Hindlimb muscle (tissue), 1 donor: Measurements from ENCODE around the gene ADAMTSL4. TPM values are rescaled to one million over a fixed set of nuclear protein-coding genes. Genes with fewer than 3 reads are reported as not detected.
"Not testable (repeated sequence)": the region's sequence is repeated elsewhere in the genome, so short reads cannot be mapped to it uniquely, and the experiment has no call there.

Experiments
- DNase-seq: peaks from one replicate; pipeline ENCODE4 v3.0.0-alpha.2; 2013
- polyA plus RNA-seq: library from polyadenylated mRNA; unstranded; fragments of 120-200 nt; gene quantifications from one replicate; pipeline ENCODE4 v1.2.1, GENCODE V29; 2013; ENCODE audit not compliant: insufficient read length

ADAMTSL4 gene
- polyA plus RNA-seq, 1 donor = 65.4 TPM

DNA sequence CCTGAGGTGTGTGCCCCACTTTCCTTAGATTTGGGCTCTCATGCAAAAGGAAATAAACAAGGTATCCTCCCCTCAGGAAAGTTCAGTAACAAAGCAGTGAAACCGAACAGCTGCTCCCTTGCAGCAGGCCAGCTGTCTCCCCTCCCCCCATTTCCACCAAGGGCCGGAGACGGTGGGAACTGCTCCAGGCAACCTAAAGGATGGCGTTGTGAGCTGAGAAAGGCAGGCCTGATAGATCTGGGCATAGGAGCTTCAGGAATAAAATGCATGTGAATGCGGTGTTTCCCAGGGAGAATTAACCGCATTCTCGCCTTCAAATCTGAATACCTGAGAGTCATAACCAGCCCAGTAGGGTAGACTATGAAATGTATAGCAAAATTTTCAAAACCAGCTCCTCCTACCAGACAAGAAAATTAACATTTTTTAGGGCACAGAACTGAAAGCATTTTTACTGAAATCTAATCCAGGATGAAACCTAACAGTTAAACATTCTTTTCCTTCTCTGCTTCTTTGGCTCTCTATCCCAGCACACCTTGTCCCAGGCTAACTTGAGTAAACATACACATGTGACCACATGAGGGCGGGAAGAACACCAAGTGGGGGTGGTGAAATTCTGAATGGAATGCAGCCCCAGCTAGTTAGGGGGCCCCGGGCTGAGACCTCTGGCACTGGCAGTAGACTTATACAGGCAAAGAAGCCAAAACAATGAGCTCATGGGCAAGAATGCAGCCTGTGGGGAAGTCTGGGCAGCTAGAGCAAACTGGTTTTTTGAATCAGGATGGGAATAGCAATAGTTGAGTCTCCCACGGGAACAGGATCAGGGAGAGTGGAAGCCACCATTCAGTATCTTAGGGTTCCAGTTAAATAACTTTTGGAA lies 18.7 kb downstream of the ADAMTSL4 start:
- DNase-seq = peak; percentile 86

GRCh38 chr1:150568594-150568966 lies 19.4 kb downstream of the ADAMTSL4 start:
- no peak for DNase-seq

GRCh38 chr1:150572918-150573647 lies 23.9 kb downstream of the ADAMTSL4 start:
- no peak for DNase-seq

DNA sequence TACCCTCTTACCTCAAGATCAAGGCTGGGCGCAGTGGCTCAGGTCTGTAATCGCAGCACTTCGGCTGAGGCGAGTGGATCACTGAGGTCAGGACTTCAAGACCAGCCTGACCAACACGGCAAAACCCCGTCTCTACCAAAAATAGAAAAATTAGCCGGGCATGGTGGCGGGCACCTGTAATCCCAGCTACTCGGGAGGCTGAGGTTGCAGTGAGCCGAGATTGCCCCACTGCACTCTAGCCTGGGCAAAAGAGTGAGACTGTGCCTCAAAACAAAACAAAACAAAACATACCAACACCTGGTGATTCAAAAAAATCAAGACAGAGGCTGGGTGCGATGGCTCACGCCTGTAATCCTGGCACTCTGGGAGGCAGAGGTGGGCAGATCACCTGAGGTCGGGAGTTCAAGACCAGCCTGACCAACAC lies 24.5 kb downstream of the ADAMTSL4 start:
- not testable (repeated sequence) for DNase-seq

DNA sequence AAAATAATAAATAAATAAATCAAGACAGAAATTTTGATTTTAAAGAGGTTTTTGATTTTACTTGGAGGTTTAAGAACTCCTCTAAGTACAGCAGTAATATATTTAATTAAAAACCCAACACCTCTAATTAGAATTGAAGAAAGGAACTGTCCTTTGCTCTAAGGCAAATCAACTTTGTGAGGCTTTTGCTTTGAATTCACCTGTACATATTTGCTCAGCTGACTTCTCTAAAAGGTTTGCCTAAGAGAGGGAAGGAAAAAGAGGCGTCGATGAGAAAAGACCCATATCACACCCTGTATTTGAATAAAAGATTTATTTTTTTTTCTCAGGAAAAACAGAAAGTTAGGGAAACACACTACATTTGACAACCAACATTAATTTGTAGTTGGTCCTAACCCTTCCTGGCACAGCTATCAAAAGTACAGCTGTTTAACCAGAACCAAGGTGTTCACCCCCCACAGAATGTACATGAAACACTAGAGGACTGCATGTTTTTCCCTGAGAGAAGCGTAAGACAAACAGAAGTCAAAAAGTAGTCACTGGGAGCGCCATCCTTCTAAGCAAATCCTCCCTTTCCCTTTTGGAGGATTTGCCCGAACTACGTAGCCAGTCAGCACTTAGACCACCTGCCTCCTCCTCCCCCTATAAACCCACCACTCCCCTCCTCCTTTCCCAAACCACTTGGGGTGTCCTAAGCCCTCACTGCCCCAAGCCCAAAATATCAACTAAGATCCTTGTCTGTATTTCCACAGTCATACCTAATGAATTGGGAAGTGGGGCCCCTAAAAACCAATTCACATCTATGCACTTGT lies 25.3 kb downstream of the ADAMTSL4 start:
- no peak for DNase-seq

DNA sequence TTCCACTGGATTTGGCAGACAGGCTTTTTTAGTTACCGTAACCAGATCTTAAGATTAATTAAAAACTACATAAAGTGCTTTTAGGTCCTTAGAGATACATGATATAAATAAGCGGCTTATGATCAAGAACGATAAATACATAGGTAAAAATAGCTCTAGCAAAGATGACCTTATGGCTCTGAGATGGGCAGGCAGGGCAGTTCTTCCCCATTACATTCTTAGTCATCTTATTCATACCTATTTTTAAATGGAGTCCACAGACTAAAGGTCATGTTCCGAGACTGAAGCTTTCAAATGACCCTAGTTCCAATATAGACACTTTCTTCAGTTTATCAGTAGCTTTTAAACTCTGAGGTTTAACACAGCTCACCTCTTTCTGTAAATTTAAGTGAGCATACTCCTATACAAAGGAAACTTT lies 25.9 kb downstream of the ADAMTSL4 start:
- no peak for DNase-seq

DNA sequence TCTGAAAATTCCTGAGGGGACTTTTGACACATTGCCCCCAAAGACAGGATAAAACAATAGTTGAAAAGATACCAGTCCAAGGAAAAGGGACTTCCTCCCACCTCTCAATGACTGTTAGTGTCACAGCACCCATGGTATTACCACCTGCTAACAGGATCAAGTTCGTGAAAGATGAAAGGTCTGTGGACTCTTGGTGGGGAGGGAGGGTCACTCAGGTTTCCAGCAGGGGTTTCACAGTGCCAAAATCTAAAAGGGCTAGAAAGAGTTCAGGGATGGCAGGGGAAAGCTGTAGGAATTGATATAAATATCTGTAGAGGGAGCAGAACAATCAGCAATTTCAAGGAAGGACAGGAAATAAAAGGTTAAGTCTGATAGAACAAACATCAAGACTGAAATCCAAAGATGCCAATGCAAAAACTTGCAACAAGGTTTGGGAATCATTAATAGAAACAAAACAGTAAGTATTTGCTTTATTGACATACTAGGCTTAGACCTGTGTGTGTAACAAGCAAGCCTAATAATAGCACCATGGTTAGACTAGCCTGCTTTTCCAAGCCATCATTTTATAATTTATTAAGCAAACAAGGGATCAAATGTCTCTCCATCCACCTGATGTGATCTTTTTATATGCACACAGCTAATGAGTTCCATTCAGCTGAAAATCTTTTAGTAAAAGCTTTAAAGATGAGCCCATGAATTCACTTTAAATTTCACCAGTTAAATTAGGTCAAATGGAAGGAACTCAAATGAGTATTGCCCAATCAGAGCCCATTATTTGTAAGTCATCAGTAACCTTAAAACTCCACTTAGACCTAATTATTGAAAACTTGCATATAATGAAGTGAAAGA lies 26.5 kb downstream of the ADAMTSL4 start:
- no peak for DNase-seq

GRCh38 chr1:150576367-150576711 lies 27.1 kb downstream of the ADAMTSL4 start:
- no peak for DNase-seq

DNA sequence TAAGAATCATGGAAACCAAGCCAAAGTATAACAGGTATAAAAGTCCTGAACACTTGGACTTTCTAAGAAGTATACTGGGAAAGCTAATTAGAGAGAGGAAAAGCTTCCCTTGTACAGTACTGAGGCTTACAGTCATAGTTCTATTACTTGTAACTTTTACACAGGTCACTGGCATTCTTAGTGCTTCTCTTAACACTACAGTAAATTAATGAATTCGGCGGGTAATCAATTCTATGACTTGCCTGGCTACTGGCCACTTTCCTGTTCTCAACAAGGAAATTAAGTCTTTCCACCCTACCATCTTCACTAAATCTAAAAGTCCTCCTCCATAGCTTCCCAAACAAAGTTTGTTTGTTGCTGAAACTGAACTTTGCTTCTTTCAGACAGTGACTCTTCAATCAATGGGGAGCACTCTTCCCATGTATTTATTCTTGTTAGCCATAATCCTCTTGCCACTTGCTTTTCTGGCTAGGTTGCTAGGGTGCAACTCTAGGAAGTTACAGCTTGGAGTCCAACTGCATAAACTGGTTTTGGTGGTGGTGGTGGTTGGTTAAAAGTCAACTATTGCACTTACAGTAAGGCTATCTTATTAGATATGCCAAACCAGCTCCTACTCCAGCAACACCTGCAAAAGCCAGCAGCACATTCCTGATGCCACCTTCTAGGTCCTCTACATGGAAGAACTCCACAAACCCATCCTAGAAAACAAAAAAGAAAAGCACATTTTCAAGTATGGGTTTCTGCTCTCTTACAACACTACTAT lies 27.8 kb downstream of the ADAMTSL4 start:
- no peak for DNase-seq

DNA sequence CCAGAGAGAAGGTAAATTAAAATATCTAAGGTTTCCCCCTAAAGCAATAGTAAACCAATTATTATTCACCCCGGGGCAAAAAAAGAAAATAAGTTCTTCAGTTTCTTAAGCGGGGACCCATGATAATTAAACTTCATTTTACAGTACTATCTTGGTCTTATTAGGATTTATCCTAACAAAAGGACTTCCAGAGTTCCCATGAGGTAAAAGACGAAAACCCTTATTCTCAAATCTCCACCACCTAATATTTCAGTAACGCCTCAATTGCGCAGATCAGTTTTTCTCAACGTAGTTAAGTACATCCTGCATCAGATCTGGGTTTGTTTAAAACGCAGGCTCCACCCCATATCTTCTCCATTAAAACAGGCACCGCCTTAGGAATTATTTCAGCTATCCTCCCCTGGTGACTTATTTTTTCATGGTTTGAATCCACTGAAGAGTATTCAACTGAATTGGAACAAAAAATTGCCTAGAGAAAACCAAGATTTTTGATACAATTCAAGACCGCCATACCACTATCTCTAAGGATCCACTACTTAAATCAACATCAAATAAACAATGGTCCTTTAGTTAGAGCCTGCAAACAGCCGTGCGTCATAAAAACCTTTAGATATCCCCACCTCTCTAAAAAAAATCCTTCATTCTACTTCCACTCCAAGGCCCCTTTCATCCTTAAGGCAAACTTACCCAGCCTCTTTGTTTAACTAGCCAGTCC lies 28.5 kb downstream of the ADAMTSL4 start:
- no peak for DNase-seq

- peak; percentile 89 for DNase-seq
Observed at GRCh38 chr1:150578272-150579109, 29.3 kb downstream of the ADAMTSL4 start.

- peak; percentile 93 for DNase-seq
Observed at GRCh38 chr1:150579110-150579944, 30.1 kb downstream of the ADAMTSL4 start, which contains the start of gene MCL1. TSS of gene MCL1 (minus strand) at chr1:150579610. CDS start at chr1:150579530, 80 bp downstream.

- DNase-seq = no peak
Observed at GRCh38 chr1:150579945-150580642, 30.9 kb downstream of the ADAMTSL4 start.

- DNase-seq = not testable (repeated sequence)
Observed at GRCh38 chr1:150580966-150581365, 31.8 kb downstream of the ADAMTSL4 start.

GRCh38 chr1:150581437-150581836 lies 32.2 kb downstream of the ADAMTSL4 start:
- not testable (repeated sequence) for DNase-seq

- DNase-seq = not testable (repeated sequence)
Observed at GRCh38 chr1:150581962-150582361, 32.8 kb downstream of the ADAMTSL4 start.

- no peak for DNase-seq
Observed at GRCh38 chr1:150582371-150582770, 33.2 kb downstream of the ADAMTSL4 start.
